Measurements from ENCODE around the gene CLCN5.

- TF ChIP-seq ZNF263 (CRISPR knock-in tag; IDR thresholded peaks at IDR 0.05; ENCODE audit: low read depth) (no peak), ZNF121 (CRISPR knock-in tag; IDR thresholded peaks at IDR 0.05) (no peak), E2F1 (CRISPR knock-in tag; IDR thresholded peaks at IDR 0.05) (no peak), CTCF (IDR thresholded peaks at IDR 0.05) (no peak), USF2 (CRISPR knock-in tag; IDR thresholded peaks at IDR 0.05) (no peak), IRF1 (CRISPR knock-in tag; IDR thresholded peaks at IDR 0.05) (no peak), ARID4B (CRISPR knock-in tag; IDR thresholded peaks at IDR 0.05; ENCODE audit: borderline replicate concordance) (no peak), MAX (CRISPR knock-in tag; IDR thresholded peaks at IDR 0.05) (no peak), FOXK1 (CRISPR knock-in tag; IDR thresholded peaks at IDR 0.05) (no peak), GTF2I (CRISPR knock-in tag; conservative IDR thresholded peaks at IDR 0.05) (no peak), PRRX2 (CRISPR knock-in tag; IDR thresholded peaks at IDR 0.05) (no peak), TEAD1 (CRISPR knock-in tag; IDR thresholded peaks at IDR 0.05) (no peak), NFATC4 (CRISPR knock-in tag; IDR thresholded peaks at IDR 0.05) (no peak)
Observed at GRCh38 chrX:50098749-50099148, 176.4 kb downstream of the CLCN5 start.
